H1 (cell line): Measurements from ENCODE around the gene CTPS1. TPM values are rescaled to one million over a fixed set of nuclear protein-coding genes. Genes with fewer than 3 reads are reported as not detected.

Experiments used
- CTCF ChIA-PET: fragments of 300-600 bp; sonication (Branson Sonifier 250); formaldehyde crosslinking; loops from one replicate; lab custom pipeline; 2021; ENCODE audit not compliant: partially characterized antibody; lab: Charles Lee
- POLR2A ChIA-PET: fragments of 300-600 bp; sonication (Branson Sonifier 250); formaldehyde crosslinking; loops from one replicate; lab custom pipeline; 2021; ENCODE audit warnings: inconsistent platforms; ENCODE audit not compliant: partially characterized antibody; lab: Charles Lee
- DNase-seq, 2 experiments: peaks; one replicate each; pipeline versions ENCODE4 v3.0.0 to v3.0.0-alpha.2; 2010 to 2022; ENCODE audit warnings: low spot score in 2 of 2, low read depth in 1 of 2, mixed read lengths in 1 of 2
- FAIRE-seq: peaks from 2 replicates; lab custom pipeline; 2011; peaks lifted over from hg19 to GRCh38; lab: Jason Lieb, UNC
- H2AFZ ChIP-seq: 2 replicates; pipeline ENCODE4 v1.8.1; 2012; ENCODE audit warnings: low read length, inconsistent platforms
- H2AK5ac ChIP-seq: 2 replicates; pipeline ENCODE4 v1.6.1; 2013; ENCODE audit warnings: low read depth, low read length
- H2BK120ac ChIP-seq: replicated peaks from 2 replicates; pipeline ENCODE3; 2013; ENCODE audit warnings: low read depth, low read length, inconsistent platforms
- H2BK12ac ChIP-seq: 2 replicates; pipeline ENCODE4 v1.6.1; 2013; ENCODE audit warnings: low read depth, low read length
- H2BK15ac ChIP-seq: 2 replicates; pipeline ENCODE4 v1.6.1; 2013; ENCODE audit warnings: low read length
- H2BK20ac ChIP-seq: 2 replicates; pipeline ENCODE4 v1.6.1; 2013; ENCODE audit warnings: low read length
- H2BK5ac ChIP-seq: 2 replicates; pipeline ENCODE4 v1.6.1; 2013; ENCODE audit warnings: low read depth, low read length
- H3K14ac ChIP-seq: 2 replicates; pipeline ENCODE4 v1.6.1; 2013; ENCODE audit warnings: inconsistent platforms; ENCODE audit not compliant: insufficient read length
- H3K18ac ChIP-seq: 2 replicates; pipeline ENCODE4 v1.6.1; 2013; ENCODE audit warnings: low read length; ENCODE audit errors: extremely low read depth
- H3K23ac ChIP-seq: 2 replicates; pipeline ENCODE4 v1.6.1; 2013; ENCODE audit warnings: inconsistent platforms; ENCODE audit not compliant: insufficient read length
- H3K23me2 ChIP-seq: 2 replicates; pipeline ENCODE4 v1.6.1; 2013; ENCODE audit warnings: low read depth, low read length
- H3K27ac ChIP-seq: 2 replicates; pipeline ENCODE4 v1.6.1; 2011; ENCODE audit warnings: low read depth, low read length, inconsistent platforms
- H3K27me3 ChIP-seq, 4 experiments: replicated peaks in 1 of 4; 1 replicate in 1 of 4; 2 replicates in 3 of 4; pipeline versions ENCODE4 v1.6.1 to v1.8.1; 2011 to 2013; ENCODE audit warnings: low read length in 3 of 4, mild to moderate bottlenecking in 3 of 4, inconsistent platforms in 2 of 4, mixed read lengths in 2 of 4, moderate library complexity in 1 of 4; ENCODE audit not compliant: control insufficient read depth in 3 of 4, insufficient read depth in 3 of 4; ENCODE audit errors: extremely low read depth in 1 of 4
- H3K36me3 ChIP-seq, 4 experiments: 2 replicates each; pipeline versions ENCODE4 v1.6.1 to v1.8.1; 2011 to 2013; ENCODE audit warnings: mild to moderate bottlenecking in 4 of 4, low read length in 3 of 4, moderate library complexity in 2 of 4, control low read depth in 1 of 4, inconsistent platforms in 1 of 4; ENCODE audit not compliant: insufficient read depth in 4 of 4, control insufficient read depth in 2 of 4
- H3K4ac ChIP-seq: replicated peaks from 2 replicates; pipeline ENCODE3; 2013; ENCODE audit warnings: low read length, low read depth, mixed read lengths, inconsistent platforms; ENCODE audit not compliant: insufficient read length
- H3K4me1 ChIP-seq, 4 experiments: replicated peaks in 1 of 4; 1 replicate in 1 of 4; 2 replicates in 3 of 4; pipeline versions ENCODE4 v1.6.1 to v1.8.1; 2011 to 2013; ENCODE audit warnings: low read length in 3 of 4, inconsistent platforms in 2 of 4, mixed read lengths in 1 of 4; ENCODE audit not compliant: insufficient read depth in 4 of 4, control insufficient read depth in 3 of 4
- H3K4me2 ChIP-seq, 2 experiments: 2 replicates each; pipeline versions ENCODE4 v1.6.1 to v1.8.1; 2011 to 2013; ENCODE audit warnings: low read depth in 2 of 2, low read length in 2 of 2, control low read depth in 1 of 2, inconsistent platforms in 1 of 2, mild to moderate bottlenecking in 1 of 2; ENCODE audit not compliant: insufficient read depth in 1 of 2
- H3K4me3 ChIP-seq, 4 experiments: fragments of 200-600, 300-600 bp in 1 of 4; sonication (generic), shearing (Covaris generic), sonication (Bioruptor Twin) in 1 of 4; 2 replicates each; pipeline versions ENCODE4 v1.5.1 to v1.8.1; 2011 to 2016; ENCODE audit warnings: low read length in 4 of 4, low read depth in 3 of 4, control low read depth in 2 of 4, inconsistent platforms in 2 of 4, mild to moderate bottlenecking in 2 of 4, mixed read lengths in 1 of 4, moderate library complexity in 1 of 4; ENCODE audit not compliant: insufficient read depth in 2 of 4; ENCODE audit errors: extremely low read depth in 1 of 4
- H3K56ac ChIP-seq: replicated peaks from 2 replicates; pipeline ENCODE3; 2013; ENCODE audit warnings: low read depth, mild to moderate bottlenecking, mixed read lengths, low read length, inconsistent platforms; ENCODE audit not compliant: insufficient read length
- H3K79me1 ChIP-seq: 2 replicates; pipeline ENCODE4 v1.6.1; 2013; ENCODE audit warnings: low read depth, low read length, control low read depth
- H3K79me2 ChIP-seq, 2 experiments: 2 replicates each; pipeline versions ENCODE4 v1.6.1 to v1.8.1; 2012 to 2013; ENCODE audit warnings: low read length in 2 of 2, mild to moderate bottlenecking in 2 of 2, inconsistent platforms in 1 of 2; ENCODE audit not compliant: insufficient read depth in 2 of 2, control insufficient read depth in 1 of 2
- H3K9ac ChIP-seq, 4 experiments: replicated peaks in 1 of 4; 1 replicate in 1 of 4; 2 replicates in 3 of 4; pipeline versions ENCODE4 v1.6.1 to v1.8.1; 2011 to 2013; ENCODE audit warnings: low read depth in 3 of 4, low read length in 3 of 4, control low read depth in 2 of 4, mild to moderate bottlenecking in 2 of 4, moderate library complexity in 2 of 4, inconsistent platforms in 1 of 4; ENCODE audit errors: extremely low read depth in 1 of 4
- H3K9me3 ChIP-seq, 2 experiments: 2 replicates each; pipeline versions ENCODE4 v1.6.1 to v1.8.1; 2012 to 2013; ENCODE audit warnings: mild to moderate bottlenecking in 2 of 2, moderate library complexity in 2 of 2, control low read depth in 1 of 2, inconsistent platforms in 1 of 2, low read depth in 1 of 2, low read length in 1 of 2, mixed read lengths in 1 of 2; ENCODE audit not compliant: insufficient read depth in 2 of 2
- H4K20me1 ChIP-seq, 2 experiments: replicated peaks in 1 of 2; 2 replicates each; pipeline versions ENCODE3 to v1.8.1; 2011 to 2013; ENCODE audit warnings: inconsistent platforms in 2 of 2, low read length in 2 of 2, mild to moderate bottlenecking in 1 of 2; ENCODE audit not compliant: insufficient read depth in 2 of 2, control insufficient read depth in 1 of 2
- H4K5ac ChIP-seq: 2 replicates; pipeline ENCODE4 v1.6.1; 2013; ENCODE audit warnings: low read length, low read depth, mixed read lengths, inconsistent platforms; ENCODE audit not compliant: insufficient read length
- H4K8ac ChIP-seq: 2 replicates; pipeline ENCODE4 v1.8.0; 2013; ENCODE audit warnings: mild to moderate bottlenecking, moderate library complexity, low read length, inconsistent platforms; ENCODE audit not compliant: insufficient read depth; ENCODE audit errors: extremely low read depth
- H4K91ac ChIP-seq: replicated peaks from 2 replicates; pipeline ENCODE3; 2013; ENCODE audit warnings: low read length, mixed read lengths, inconsistent platforms; ENCODE audit not compliant: insufficient read length
- CTCF ChIP-seq, 3 experiments: IDR thresholded peaks; 1 replicate in 2 of 3; 2 replicates in 1 of 3; pipeline versions ENCODE4 v1.5.1 to v1.6.1; 2011; ENCODE audit warnings: low read length in 3 of 3, mild to moderate bottlenecking in 3 of 3, inconsistent platforms in 2 of 3, low read depth in 1 of 3, moderate library complexity in 1 of 3; ENCODE audit not compliant: insufficient read depth in 1 of 3; ENCODE audit errors: control extremely low read depth in 1 of 3
- JUN ChIP-seq: IDR thresholded peaks from 2 replicates; pipeline ENCODE4 v1.6.1; 2011; ENCODE audit warnings: low read depth, mild to moderate bottlenecking, improper control_type of control experiment, low read length
- POLR2A ChIP-seq, 2 experiments: IDR thresholded peaks; 1 replicate in 1 of 2; 2 replicates in 1 of 2; pipeline ENCODE4 v1.6.1; 2011; ENCODE audit warnings: low read depth in 2 of 2, low read length in 2 of 2, mild to moderate bottlenecking in 2 of 2; ENCODE audit errors: control extremely low read depth in 1 of 2
- SRF ChIP-seq: IDR thresholded peaks from 2 replicates; pipeline ENCODE4 v1.6.1; 2011; ENCODE audit warnings: mild to moderate bottlenecking, low read depth, low read length, moderate library complexity
- WGBS, 2 experiments: shearing (Covaris generic) in 1 of 2; methylation state at CpG; one replicate each; pipeline versions ENCODE4 v1.1.6 to v1.1.7; 2013 to 2015; ENCODE audit warnings: low lambda C conversion rate in 2 of 2, mixed read lengths in 2 of 2, inconsistent platforms in 1 of 2, low coverage in 1 of 2, missing lambda C conversion rate in 1 of 2; ENCODE audit not compliant: insufficient replicate concordance in 2 of 2, insufficient coverage in 1 of 2, insufficient read length in 1 of 2; ENCODE audit errors: extremely low coverage in 1 of 2, missing lambda C conversion rate in 1 of 2; 5-methylcytosine and 5-hydroxymethylcytosine counted together
- polyA plus RNA-seq, 7 experiments: library from polyadenylated mRNA; depleted of rRNA in 3 of 7; stranded (reverse) in 5 of 7; unstranded in 2 of 7; fragments of >200 nt in 5 of 7; fragments of 200-250 nt in 2 of 7; gene quantifications; 1 replicate in 5 of 7; 2 replicates in 1 of 7; 4 replicates in 1 of 7; pipeline versions ENCODE4 v1.2.1 to v1.2.3, GENCODE V29; 2011 to 2013; ENCODE audit warnings: missing spikeins in 2 of 7, mixed read lengths in 2 of 7
- total RNA-seq: library from RNA; stranded (reverse); fragmentation: NEBNext Ultra II Directional; extraction: Animal tissue kit (Norgen Biotek cat#: 25700); gene quantifications from 2 replicates; pipeline ENCODE4 v1.2.1, GENCODE V29; 2021

CTPS1 gene
- total and polyA plus RNA-seq, 2 of the 8 experiments (the other 6 are each of a cell fraction or from before 2014, with no cell fraction given) = 35.5 to 103 TPM

GRCh38 chr1:41025979-41026819, 46.7 kb downstream of the CTPS1 start:
- Histone ChIP-seq H3K9ac (no peak overlapping the region), H2BK120ac (no peak overlapping the region), H4K5ac (no peak overlapping the region), H3K4ac (no peak overlapping the region), H3K9me3 (no peaks in the 10 kb centered on the region), H2BK15ac (no peak overlapping the region), H3K36me3 (peaks cover 0 to 5% (median 3%) of the 10 kb centered on the region in 4 experiments; a peak in 1 of 8 replicates), H3K27me3 (peaks cover 0 to 13% (median 6%) of the 10 kb centered on the region in 4 experiments; a peak in 6 of 7 replicates), H4K20me1 (peaks cover 2 to 7% of the 10 kb centered on the region in 2 experiments), H2AFZ (no peak overlapping the region), H3K4me3 (no peak overlapping the region), H3K14ac (no peak overlapping the region), H4K8ac (no peak overlapping the region), H3K18ac (no peak overlapping the region), H3K79me2 (no peaks in the 10 kb centered on the region), H2BK20ac (no peak overlapping the region), H3K79me1 (no peaks in the 10 kb centered on the region), H2AK5ac (no peak overlapping the region), H3K27ac (no peak overlapping the region), H3K4me1 (peaks cover 0 to 7% (median 4%) of the 10 kb centered on the region in 4 experiments; a peak in 4 of 7 replicates), H2BK12ac (no peak overlapping the region), H3K4me2 (no peak overlapping the region), H4K91ac (no peak overlapping the region), H2BK5ac (no peak overlapping the region), H3K23ac (no peak overlapping the region), H3K23me2 (no peaks in the 10 kb centered on the region), H3K56ac (no peak overlapping the region)
- ChIA-PET POLR2A (interaction anchor here (2.0 kb wide), 1 partner anchor 45 kb away, joined by 6 read pairs; no protein-coding TSS in a partner anchor), CTCF (interaction anchor here (1.6 to 4.1 kb wide), 3 partner anchors 11 to 26 kb away, joined by 5 to 20 read pairs (median 7); no protein-coding TSS in a partner anchor)
- DNase-seq (no peak), FAIRE-seq (no peak)
- TF ChIP-seq CTCF (IDR thresholded peaks at IDR 0.05; ENCODE audit: control extremely low read depth in 1 of 3, insufficient read depth in 1 of 3, low read depth in 1 of 3, low read length in 3 of 3) (no peak), SRF (no peak), POLR2A (IDR thresholded peaks at IDR 0.05; ENCODE audit: control extremely low read depth in 1 of 2, low read depth in 2 of 2, low read length in 2 of 2) (peak in 1 of 2 experiments; percentile 20; a peak in 1 of 3 replicates), JUN (no peak)
- WGBS, 2 experiments = 90% methylated on average over 4 of the region's 4 CpGs; no CpG with 5 or more reads in 1 of the 2 experiments
